Measurements from ENCODE around the gene TFAP2B.

- TF ChIP-seq ZNF274 (IDR thresholded peaks at IDR 0.05; ENCODE audit: low read depth, low read length) (no peak), SUZ12 (IDR thresholded peaks at IDR 0.05; ENCODE audit: extremely low read depth, insufficient read depth, insufficient read length) (no peak)
Measured at GRCh38 chr6:50824552-50824951, 5.9 kb downstream of the TFAP2B start.

All from NT2/D1 (cell line).